ENCODE results near the gene ARMC8.

The ARMC8 gene

DNA sequence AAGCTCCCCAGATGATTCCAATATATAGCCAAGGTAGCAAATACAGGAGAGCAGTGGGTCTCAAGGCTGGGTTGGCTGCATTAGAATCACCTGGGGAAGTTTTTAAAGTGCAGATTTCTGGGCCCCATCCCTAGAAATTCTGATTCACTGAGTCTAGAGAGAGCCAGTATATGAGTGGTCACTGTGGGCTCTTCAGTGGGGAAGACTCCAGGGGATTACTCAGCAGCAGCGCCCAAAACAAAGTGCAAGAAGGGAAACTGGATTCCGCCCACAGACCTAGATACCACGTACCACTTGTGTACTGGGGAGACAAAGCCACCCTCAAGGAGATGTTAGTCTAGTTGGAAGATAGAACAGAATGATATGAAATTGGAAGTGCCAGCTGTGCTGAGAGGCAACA, 102.6 kb downstream of the ARMC8 start:
- ChIA-PET CTCF (no interaction called here), POLR2A (no interaction called here)

DNA sequence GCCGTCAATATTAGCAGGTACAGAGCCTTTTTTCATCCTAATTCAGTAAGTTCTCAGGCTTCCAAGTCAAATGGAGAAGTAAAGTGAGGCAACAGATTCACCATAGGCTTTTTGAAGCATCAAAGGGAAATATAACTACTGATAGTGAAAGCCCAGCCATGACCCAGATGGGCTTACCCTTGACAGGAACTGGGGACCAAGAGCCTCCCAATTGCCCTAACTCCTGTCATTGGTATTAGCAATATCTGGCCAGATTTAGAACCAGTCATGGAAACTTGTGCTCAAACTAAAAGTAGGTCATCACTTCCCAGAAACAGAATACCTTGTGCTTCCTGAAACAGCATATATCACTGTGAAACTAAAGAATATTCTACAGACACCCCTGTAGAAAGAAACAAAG, 109.5 kb downstream of the ARMC8 start:
- no peak for DNase-seq (ENCODE audit: low read depth, low spot score)
- POLR2A ChIA-PET = no interaction called here
- no peak overlapping the region for H3K4me3 ChIP-seq (ENCODE audit: low read depth, low read length)
- TF ChIP-seq, protein P1, sequence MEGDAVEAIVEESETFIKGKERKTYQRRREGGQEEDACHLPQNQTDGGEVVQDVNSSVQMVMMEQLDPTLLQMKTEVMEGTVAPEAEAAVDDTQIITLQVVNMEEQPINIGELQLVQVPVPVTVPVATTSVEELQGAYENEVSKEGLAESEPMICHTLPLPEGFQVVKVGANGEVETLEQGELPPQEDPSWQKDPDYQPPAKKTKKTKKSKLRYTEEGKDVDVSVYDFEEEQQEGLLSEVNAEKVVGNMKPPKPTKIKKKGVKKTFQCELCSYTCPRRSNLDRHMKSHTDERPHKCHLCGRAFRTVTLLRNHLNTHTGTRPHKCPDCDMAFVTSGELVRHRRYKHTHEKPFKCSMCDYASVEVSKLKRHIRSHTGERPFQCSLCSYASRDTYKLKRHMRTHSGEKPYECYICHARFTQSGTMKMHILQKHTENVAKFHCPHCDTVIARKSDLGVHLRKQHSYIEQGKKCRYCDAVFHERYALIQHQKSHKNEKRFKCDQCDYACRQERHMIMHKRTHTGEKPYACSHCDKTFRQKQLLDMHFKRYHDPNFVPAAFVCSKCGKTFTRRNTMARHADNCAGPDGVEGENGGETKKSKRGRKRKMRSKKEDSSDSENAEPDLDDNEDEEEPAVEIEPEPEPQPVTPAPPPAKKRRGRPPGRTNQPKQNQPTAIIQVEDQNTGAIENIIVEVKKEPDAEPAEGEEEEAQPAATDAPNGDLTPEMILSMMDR (IDR thresholded peaks at IDR 0.05; ENCODE audit: insufficient read depth, low read length, missing control alignments) = no peak
- CTCF ChIA-PET = no interaction called here

More for the DNA sequence above, 102.6 kb downstream of the ARMC8 start:
- H3K4me3 ChIP-seq (ENCODE audit: low read depth, low read length) = no peak overlapping the region
- DNase-seq (ENCODE audit: low read depth, low spot score) = no peak
- TF ChIP-seq, protein P1 (IDR thresholded peaks at IDR 0.05; ENCODE audit: insufficient read depth, low read length, missing control alignments) = no peak

GRCh38 chr3:138297059-138297607, 110.0 kb downstream of the ARMC8 start:
- TF ChIP-seq, protein P1 (IDR thresholded peaks at IDR 0.05; ENCODE audit: insufficient read depth, low read length, missing control alignments) = no peak
- CTCF ChIA-PET = no interaction called here
- H3K4me3 ChIP-seq (ENCODE audit: low read depth, low read length) = no peak overlapping the region
- POLR2A ChIA-PET = no interaction called here
- DNase-seq (ENCODE audit: low read depth, low spot score) = no peak

DNA sequence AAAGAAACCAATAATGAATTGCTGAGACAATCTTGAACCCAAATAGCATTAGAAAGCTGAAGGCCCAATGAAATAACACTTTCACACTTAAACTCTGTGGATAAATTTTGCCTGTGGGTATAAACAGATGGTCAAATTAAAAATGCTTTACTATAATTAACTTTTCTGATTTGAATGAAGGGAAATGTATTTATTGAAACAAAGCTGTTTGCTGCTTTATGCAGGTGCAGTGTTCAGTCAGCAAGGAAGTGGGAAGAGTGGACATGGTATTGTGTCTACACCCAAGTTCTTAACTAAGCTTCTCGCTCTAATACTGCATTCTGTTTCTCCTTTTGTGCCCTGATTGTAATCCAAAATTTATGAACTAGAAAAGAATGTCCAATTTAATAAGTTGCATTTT, 110.8 kb downstream of the ARMC8 start:
- H3K4me3 ChIP-seq (ENCODE audit: low read depth, low read length) = no peak overlapping the region
- ChIA-PET CTCF (no interaction called here), POLR2A (no interaction called here)
- TF ChIP-seq, protein P1 (IDR thresholded peaks at IDR 0.05; ENCODE audit: insufficient read depth, low read length, missing control alignments) = no peak
- no peak for DNase-seq (ENCODE audit: low read depth, low spot score)

DNA sequence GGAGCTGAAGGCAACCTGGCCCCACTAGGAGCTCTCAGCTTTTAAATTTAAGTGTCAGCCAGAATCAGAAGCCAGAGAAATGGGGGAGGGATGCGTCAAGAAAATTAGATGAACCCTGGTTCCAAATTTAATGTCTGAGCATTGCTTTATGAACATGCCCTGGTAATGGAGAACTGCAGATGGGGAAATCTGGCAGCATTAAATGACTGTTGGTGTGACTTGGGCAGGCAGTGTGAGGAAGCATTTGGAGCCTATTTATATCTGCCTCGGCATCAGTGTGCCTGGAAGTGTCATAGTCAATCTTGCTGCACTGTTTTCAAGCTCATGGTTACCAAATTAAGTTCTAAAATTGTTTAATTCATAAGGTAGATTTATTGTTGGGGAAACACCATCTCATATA, 113.5 kb downstream of the ARMC8 start:
- no peak overlapping the region for H3K4me3 ChIP-seq (ENCODE audit: low read depth, low read length)
- CTCF ChIA-PET = no interaction called here
- TF ChIP-seq, protein P1 (IDR thresholded peaks at IDR 0.05; ENCODE audit: insufficient read depth, low read length, missing control alignments) = no peak
- POLR2A ChIA-PET = interaction anchor here (0.7 kb wide), 1 partner anchor 1659 kb away, joined by 4 read pairs; no protein-coding TSS in a partner anchor
- no peak for DNase-seq (ENCODE audit: low read depth, low spot score)

DNA sequence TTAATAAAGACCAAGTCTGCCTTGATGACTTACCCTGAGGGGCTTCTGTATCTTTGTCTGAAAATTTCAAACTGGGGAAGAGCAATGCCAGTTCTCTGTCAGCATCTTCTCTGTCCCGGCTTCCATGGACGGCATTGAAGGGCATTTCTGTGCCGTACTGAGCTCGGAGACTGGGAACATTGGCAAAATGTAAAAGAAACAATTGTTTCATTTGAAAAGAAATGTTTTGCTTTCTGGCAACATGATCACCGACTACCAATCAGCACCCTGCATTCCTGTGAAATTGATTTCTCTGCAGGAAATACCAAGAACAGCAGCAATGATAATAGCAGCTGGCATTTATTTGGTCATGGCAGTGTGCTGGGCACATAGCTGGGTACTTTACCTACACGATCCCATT, 116.4 kb downstream of the ARMC8 start:
- POLR2A ChIA-PET = no interaction called here
- TF ChIP-seq, protein P1 (IDR thresholded peaks at IDR 0.05; ENCODE audit: insufficient read depth, low read length, missing control alignments) = no peak
- no peak for DNase-seq (ENCODE audit: low read depth, low spot score)
- CTCF ChIA-PET = interaction anchor here (0.5 kb wide), 1 partner anchor 23 kb away, joined by 4 read pairs; no protein-coding TSS in a partner anchor
- H3K4me3 ChIP-seq (ENCODE audit: low read depth, low read length) = no peak overlapping the region
